NB4 (cell line): ENCODE results near the gene CAMK1G.

Experiments
- MYC ChIP-seq: IDR thresholded peaks from 2 replicates; pipeline ENCODE4 v1.6.1; 2011; ENCODE audit warnings: low read depth, low read length
- POLR2A ChIP-seq: IDR thresholded peaks from 2 replicates; pipeline ENCODE4 v1.6.1; 2011; ENCODE audit warnings: mild to moderate bottlenecking; ENCODE audit not compliant: insufficient read length; ENCODE audit errors: extremely low read depth
- TF ChIP-seq, protein P1 (sequence below): IDR thresholded peaks from one replicate; pipeline ENCODE4 v1.5.1; 2012; ENCODE audit warnings: low read depth, low read length

DNA sequence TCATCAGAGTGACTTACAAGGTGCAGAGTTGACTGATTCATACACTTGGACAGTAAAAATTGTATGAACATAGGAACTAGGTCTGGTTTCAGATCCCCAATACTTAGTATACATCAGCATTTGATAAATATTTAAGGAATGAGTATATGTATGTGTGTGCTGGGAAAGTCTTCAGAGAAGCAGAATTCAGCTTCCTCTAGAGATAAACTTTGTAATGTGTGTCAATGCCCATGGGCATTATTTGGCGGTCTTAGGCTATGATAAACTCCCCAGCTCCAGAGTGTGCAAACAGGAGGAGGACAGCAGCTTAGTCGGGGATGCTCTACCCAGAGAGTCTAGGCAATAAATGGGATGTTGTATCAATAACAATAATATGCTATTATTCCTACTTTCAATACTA, 2.9 kb upstream of the CAMK1G start:
- TF ChIP-seq, protein P1, sequence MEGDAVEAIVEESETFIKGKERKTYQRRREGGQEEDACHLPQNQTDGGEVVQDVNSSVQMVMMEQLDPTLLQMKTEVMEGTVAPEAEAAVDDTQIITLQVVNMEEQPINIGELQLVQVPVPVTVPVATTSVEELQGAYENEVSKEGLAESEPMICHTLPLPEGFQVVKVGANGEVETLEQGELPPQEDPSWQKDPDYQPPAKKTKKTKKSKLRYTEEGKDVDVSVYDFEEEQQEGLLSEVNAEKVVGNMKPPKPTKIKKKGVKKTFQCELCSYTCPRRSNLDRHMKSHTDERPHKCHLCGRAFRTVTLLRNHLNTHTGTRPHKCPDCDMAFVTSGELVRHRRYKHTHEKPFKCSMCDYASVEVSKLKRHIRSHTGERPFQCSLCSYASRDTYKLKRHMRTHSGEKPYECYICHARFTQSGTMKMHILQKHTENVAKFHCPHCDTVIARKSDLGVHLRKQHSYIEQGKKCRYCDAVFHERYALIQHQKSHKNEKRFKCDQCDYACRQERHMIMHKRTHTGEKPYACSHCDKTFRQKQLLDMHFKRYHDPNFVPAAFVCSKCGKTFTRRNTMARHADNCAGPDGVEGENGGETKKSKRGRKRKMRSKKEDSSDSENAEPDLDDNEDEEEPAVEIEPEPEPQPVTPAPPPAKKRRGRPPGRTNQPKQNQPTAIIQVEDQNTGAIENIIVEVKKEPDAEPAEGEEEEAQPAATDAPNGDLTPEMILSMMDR: no peak
- TF ChIP-seq POLR2A (no peak), MYC (no peak)
